ENCODE measurements around the gene VPS33B. TPM values are rescaled to one million over a fixed set of nuclear protein-coding genes. Genes with fewer than 3 reads are reported as not detected.
"Not testable (repeated sequence)": the region's sequence is repeated elsewhere in the genome, so short reads cannot be mapped to it uniquely, and the experiment has no call there.

Gene VPS33B
- total RNA-seq, 4 donors from 2014 or later, result 3.3 to 9.0 (median 8.1) TPM

DNA sequence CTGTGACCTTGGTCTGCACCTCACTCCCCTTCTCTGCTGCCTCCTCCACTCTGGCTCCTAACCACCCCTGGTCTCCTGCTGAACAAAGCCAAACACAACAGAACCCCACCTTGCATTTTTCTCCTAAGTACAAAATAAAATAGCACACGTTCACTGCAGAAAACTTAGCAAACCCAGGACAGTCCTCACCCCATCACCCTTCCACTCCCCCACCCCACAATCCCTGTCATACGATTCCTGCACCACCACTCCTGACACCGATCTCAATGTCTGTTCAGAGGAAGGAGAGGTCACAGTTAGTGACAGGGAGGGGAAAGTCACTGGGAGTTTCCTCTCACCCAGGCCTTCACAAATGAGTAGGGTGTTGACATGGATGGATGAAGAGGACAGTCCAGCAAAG is 4.2 kb downstream of the VPS33B start:
- Histone ChIP-seq H3K27me3 (no peaks in the 10 kb centered on the region), H3K27ac (no peak overlapping the region), H3K4me3 (no peak overlapping the region), H3K36me3 (peaks cover 6 to 52% (median 12%) of the 10 kb centered on the region in 3 donors), H3K4me1 (peaks cover 15 to 34% (median 17%) of the 10 kb centered on the region in 3 donors), H3K9me3 (no peaks in the 10 kb centered on the region)
- intact Hi-C loops (cut with DNase I), result no loop called here
- no peak for TF ChIP-seq POLR2A (IDR thresholded peaks at IDR 0.05)
- 65 to 88% methylated on average over 2 to 3 of the region's 3 CpGs for WGBS, 2 donors
- DNase-seq, result no peak

- H3K36me3 ChIP-seq, result peaks cover 10 to 57% (median 12%) of the 10 kb centered on the region in 3 donors
- peaks cover 15 to 30% (median 17%) of the 10 kb centered on the region in 3 donors for H3K4me1 ChIP-seq
- no peaks in the 10 kb centered on the region for H3K27me3 ChIP-seq
- DNase-seq, result no peak
- H3K9me3 ChIP-seq, result no peaks in the 10 kb centered on the region
- WGBS, 2 donors, result 80 to 82% methylated on average over 5 of the region's 5 CpGs
- intact Hi-C loops (cut with DNase I), result no loop called here
- H3K4me3 ChIP-seq, result no peak overlapping the region
- no peak for TF ChIP-seq POLR2A (IDR thresholded peaks at IDR 0.05)
- no peak for TF ChIP-seq CTCF (IDR thresholded peaks at IDR 0.05)
- H3K27ac ChIP-seq, result no peak overlapping the region
These were observed 4.7 kb downstream of the VPS33B start for GRCh38 chr15:91017716-91018115.

DNA sequence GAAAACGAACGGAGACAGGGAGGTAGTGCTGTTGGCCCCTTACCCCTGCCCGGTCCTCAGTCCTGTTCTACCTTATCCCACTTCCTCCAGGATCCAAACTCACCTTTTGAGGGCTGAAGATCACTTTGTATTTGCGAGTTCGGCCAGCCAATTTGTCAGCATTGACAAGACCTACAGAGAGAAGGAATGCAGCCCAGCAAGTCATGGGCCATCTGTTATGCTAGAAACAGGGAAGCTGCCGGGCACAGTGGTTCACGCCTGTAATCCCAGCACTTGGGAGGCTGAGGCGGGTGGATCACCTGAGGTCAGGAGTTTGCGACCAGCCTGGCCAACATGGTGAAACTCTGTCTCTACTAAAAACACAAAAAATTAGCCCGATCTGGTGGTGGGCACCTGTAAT is 8.7 kb downstream of the VPS33B start:
- 82 to 95% methylated on average over 7 to 10 of the region's 10 CpGs for whole genome bisulfite sequencing, 2 donors
- H3K36me3 ChIP-seq, result peaks cover 12 to 90% (median 19%) of the 10 kb centered on the region in 3 donors
- DNase-seq, result not testable (repeated sequence)

DNA sequence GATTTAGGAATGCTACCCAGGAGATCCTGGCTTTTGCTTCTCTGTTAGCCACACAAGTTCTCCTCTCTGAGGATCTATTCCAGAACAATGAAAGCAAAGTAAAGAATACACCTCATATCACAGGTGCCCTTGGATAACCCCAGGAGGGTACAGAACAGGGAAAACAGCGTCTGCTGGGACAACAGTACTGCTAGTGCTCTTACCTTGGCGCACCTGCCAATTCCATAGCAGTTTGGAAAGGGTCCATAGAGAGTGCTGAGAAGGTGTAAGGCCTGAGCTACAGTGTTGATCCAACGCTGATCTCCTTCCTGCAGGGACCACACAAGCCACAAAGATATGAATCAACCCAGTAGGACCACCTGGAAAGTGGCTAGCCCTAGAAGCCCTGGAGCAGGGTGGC is 15.1 kb downstream of the VPS33B start:
- no peak for TF ChIP-seq POLR2A (IDR thresholded peaks at IDR 0.05)
- TF ChIP-seq CTCF (IDR thresholded peaks at IDR 0.05), result no peak
- Histone ChIP-seq H3K4me3 (no peak overlapping the region), H3K36me3 (peaks cover 18 to 100% (median 39%) of the 10 kb centered on the region in 3 donors), H3K9me3 (no peaks in the 10 kb centered on the region), H3K27ac (no peak overlapping the region), H3K27me3 (no peaks in the 10 kb centered on the region), H3K4me1 (no peaks in the 10 kb centered on the region)
- no peak for DNase-seq
- intact Hi-C loops (cut with DNase I), result no loop called here
- WGBS, 2 donors, result 72 to 80% methylated on average over 2 to 3 of the region's 3 CpGs

More for the DNA sequence above, 8.7 kb downstream of the VPS33B start:
- H3K27ac ChIP-seq; intact Hi-C loops (cut with DNase I); H3K27me3 ChIP-seq; H3K4me3 ChIP-seq; H3K9me3 ChIP-seq; H3K4me1 ChIP-seq: not testable (repeated sequence)

DNA sequence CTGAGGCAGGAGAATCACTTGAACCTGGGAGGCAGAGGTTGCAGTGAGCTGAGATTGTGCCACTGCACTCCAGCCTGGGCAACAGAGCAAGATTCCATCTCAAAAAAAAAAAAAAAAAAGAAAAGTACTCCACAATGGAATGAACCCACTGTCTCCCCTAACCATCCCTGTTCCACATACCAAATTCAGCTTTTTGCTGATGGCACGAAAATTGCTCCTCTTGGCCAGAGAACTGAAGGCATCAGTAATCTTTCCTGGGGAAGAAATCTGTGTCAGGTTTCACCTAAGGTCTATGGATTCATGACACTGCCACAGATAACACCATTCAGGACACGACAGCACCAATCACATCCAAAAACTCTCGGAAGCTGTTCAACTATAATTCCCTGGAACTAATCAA is 21.2 kb downstream of the VPS33B start:
- no peaks in the 10 kb centered on the region for H3K27me3 ChIP-seq

GRCh38 chr15:90998737-90999136 is 23.7 kb downstream of the VPS33B start:
- no peaks in the 10 kb centered on the region for H3K9me3 ChIP-seq
- H3K27ac ChIP-seq, result no peak overlapping the region
- no peak for TF ChIP-seq CTCF (IDR thresholded peaks at IDR 0.05)
- no peak for TF ChIP-seq POLR2A (IDR thresholded peaks at IDR 0.05)
- peaks cover 0 to 16% (median 0%) of the 10 kb centered on the region in 3 donors for H3K4me1 ChIP-seq
- 88 to 92% methylated on average over 8 of the region's 8 CpGs for WGBS, 2 donors
- no peak overlapping the region for H3K4me3 ChIP-seq
- intact Hi-C loops (cut with DNase I), result no loop called here
- H3K27me3 ChIP-seq, result no peaks in the 10 kb centered on the region
- peaks cover 10 to 68% (median 28%) of the 10 kb centered on the region in 3 donors for H3K36me3 ChIP-seq
- no peak for DNase-seq

More for the DNA sequence above, 21.2 kb downstream of the VPS33B start:
- TF ChIP-seq CTCF (IDR thresholded peaks at IDR 0.05) (no peak), POLR2A (IDR thresholded peaks at IDR 0.05) (no peak)
- Histone ChIP-seq H3K9me3 (no peaks in the 10 kb centered on the region), H3K4me1 (no peaks in the 10 kb centered on the region), H3K4me3 (no peak overlapping the region), H3K27ac (no peak overlapping the region), H3K36me3 (peaks cover 13 to 93% (median 41%) of the 10 kb centered on the region in 3 donors)
- intact Hi-C loops (cut with DNase I), result no loop called here
- 83 to 91% methylated on average over 3 of the region's 3 CpGs for WGBS, 2 donors
- DNase-seq, result no peak
